ENCODE measurements around the gene SEMA3A.
"Not testable (repeated sequence)": the region's sequence is repeated elsewhere in the genome, so short reads cannot be mapped to it uniquely, and the experiment has no call there.

The SEMA3A gene

DNA sequence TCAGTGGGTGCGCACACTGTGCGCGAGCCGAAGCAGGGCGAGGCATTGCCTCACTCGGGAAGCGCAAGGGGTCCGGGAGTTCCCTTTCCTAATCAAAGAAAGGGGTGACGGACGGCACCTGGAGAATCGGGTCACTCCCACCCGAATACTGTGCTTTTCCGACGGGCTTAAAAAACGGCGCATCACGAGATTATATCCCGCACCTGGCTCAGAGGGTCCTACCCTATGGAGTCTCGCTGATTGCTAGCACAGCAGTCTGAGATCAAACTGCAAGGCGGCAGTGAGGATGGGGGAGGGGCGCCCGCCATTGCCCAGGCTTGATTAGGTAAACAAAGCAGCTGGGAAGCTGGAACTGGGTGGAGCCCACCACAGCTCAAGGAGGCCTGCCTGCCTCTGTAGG, 44.2 kb downstream of the SEMA3A start:
- not testable (repeated sequence) for DNase-seq

DNA sequence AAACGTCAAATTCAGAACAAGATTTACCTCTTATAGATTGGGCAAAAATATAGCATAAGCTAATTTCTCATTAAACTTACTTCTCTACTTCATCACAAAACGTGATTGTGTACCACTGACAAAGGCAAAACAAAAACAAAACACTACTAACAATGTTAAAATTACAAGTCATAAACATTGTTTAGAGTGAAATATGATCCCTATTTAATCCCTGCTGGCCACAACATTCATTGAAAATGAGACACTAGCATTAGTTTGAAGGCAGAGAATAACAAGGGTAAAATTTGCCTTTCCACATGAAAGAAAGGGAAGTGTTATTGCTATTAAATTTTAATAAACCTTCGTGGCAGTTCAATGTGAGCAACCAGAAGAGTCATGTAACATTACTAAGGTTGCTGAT, 45.0 kb downstream of the SEMA3A start:
- DNase-seq: no peak

GRCh38 chr7:84145892-84146291, 48.7 kb downstream of the SEMA3A start:
- no peak for DNase-seq

GRCh38 chr7:84144935-84145334, 49.7 kb downstream of the SEMA3A start:
- DNase-seq: no peak

GRCh38 chr7:84144480-84144879, 50.1 kb downstream of the SEMA3A start:
- DNase-seq: no peak

DNA sequence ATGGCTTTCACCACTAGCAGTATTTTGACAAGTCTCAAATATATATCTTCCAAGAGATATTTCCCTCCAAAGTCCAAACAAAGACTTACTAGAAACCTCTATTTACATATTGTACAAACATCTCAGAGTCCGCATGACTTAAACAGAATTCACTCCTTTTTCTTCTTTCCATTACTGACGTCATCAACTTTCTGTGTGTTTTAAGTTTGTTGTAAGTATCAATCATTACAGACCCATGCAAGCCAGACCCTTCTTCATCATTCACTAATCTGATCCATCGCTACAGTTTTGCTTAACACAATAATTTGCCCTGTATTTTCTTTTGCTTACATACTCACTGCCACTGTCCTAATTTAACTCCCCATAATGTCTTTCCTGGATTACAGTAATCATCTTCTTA, 51.9 kb downstream of the SEMA3A start:
- DNase-seq: no peak

GRCh38 chr7:84139986-84140729, 54.4 kb downstream of the SEMA3A start:
- DNase-seq: no peak

DNA sequence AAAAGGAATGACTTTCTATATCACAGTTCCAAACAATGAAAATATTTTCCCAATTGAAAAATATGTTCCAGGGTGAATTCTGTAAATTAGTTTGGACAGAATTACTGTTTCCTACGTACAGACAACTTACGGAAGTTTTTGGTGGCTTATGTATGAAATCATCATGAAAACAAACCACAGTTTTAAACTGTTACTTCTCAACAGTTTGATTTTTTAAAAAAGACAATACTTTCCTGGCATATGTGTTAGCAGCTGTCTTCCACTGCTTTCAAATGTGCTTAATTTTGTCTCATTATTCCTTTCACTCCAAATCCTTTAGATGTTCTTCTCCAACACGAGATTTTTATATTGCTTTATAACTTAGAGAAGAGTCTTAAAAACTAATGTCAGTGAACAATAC, 56.2 kb downstream of the SEMA3A start:
- no peak for DNase-seq

DNA sequence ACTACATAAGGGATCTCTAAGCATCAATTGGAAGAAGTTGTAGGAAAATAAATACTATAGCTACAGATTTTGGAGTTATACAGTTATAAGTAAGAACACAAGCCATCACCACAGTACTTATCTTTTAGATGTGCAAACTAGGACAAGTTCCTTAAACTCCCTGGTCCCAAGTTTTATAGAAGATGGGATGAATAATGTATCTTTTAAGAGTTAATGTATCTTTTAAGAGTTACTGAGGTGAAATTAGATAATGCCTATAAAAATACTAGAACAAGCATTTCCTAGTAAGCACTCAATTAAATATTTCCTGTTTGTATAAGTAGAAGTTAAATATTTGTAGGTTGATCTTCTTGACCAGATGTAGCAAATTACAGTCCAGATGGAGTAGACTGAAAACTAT, 56.8 kb downstream of the SEMA3A start:
- DNase-seq: no peak

- no peak for DNase-seq
These were observed 57.8 kb downstream of the SEMA3A start for GRCh38 chr7:84136809-84137208.

GRCh38 chr7:84136336-84136735, 58.3 kb downstream of the SEMA3A start:
- DNase-seq: no peak

DNA sequence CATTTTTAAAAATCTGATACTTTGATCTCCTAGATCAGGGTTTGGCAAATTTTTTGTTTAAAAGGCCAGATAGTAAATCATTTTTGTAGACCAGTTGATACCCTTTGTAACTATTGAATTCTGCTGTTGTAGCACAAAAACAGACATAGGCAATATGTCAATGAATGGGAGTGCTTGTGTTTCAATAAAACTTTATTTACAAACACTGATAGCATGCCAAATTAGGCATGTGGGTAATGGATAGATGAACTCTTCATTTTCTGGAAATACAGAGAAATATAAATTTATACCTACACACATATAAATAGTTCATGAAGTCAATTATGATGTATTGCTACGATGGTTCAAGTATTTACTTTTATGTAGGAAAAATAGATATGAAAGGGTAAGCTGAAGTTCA, 60.4 kb downstream of the SEMA3A start:
- no peak for DNase-seq

DNA sequence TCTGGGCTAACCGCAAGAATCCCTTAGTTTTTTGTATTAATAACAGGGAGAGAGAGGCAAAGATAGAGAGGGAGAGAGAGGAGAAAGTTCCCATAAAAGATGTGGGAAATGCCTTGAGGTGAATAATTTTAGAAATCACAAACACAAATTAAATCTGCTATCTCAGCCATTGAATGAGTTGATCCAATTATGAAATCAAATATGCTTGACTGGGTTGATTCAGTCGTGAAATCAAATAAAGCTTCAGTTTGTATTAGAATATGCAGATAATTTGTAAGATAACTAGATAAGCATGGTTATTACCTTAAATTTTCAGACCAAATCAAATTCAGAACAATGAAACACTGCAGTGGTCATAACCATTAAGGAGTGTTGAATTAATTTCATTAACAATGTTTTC, 68.9 kb downstream of the SEMA3A start:
- no peak for DNase-seq

DNA sequence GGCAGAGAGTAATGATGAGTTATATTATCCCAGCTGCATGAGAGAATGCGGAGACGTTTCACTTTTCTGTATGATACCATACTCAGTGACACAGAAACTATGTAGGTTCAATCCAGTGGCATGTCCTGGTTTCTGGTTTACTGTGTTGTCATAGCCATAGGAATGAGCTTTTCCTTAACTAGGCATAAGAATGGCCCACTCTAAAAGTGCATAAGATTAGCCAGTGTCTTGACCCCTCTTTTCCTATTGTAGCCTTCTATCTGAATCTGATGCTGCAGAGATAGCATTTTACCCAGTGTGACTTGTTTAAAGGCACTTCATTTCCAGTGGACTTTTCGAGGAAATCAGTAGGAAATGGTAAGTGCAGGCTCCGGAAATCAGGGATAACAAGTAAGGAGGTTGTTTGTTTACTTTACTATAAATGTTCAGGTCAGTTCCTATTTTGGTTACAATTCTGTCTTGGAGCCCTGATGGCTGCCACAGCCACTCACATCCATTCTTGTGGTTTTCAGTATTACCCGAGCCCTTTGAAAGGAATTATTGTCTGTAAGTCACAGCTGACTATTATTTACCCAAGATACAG, 70.5 kb downstream of the SEMA3A start:
- no peak for DNase-seq

DNA sequence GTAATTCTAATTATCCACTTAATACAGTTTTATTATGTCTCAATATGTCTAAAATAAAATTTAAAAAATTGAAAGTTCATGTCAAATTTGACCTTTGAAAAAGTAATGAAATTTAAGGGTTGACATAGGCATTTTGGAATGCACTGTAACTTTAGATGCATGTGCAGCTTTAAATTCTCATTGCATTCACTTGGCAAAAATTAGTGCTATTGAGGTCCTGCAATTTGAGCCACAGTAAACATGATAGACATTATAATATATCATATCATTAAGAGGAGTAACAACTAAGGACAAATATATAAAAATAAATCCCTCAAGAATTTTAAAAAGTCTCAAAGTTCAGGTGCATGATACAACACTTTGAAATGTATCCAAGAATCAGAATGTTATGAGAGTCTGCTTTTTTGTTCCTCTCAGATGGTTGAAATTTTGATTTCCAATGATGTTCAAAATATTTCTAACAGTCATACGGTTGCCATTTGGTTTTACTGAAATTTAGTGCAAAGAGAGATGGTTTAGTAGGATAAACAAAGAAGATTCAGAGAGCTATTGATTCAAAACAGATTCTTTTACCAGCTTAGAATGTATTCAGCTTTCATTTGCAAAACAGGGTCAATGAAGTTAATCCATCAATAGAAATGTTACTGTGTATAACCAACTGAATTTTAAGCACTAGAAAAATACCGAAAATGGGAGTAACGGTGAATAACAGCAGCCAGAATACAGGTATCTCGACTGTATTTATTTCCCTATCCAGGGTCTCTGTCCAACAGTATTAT, 71.8 kb downstream of the SEMA3A start:
- DNase-seq: no peak

DNA sequence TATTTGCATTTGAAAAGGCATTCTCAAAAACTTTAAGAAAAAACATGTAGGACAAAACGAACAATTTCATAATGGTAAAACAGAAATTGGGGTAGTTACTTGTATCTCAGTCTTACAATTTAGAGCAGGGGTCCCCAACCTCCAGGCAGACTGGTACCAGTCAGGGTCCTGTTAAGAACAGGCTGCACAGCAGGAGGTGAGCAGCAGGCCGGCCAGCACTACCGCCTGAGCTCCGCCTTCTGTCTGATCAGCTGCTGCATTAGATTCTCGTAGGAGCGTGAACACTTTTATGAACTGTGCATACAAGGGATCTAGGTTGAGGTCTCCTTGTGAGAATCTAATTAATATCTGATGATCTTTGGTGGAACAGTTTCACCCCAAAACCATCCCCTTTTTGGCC, 77.3 kb downstream of the SEMA3A start:
- no peak for DNase-seq

GRCh38 chr7:84113906-84114850, 80.4 kb downstream of the SEMA3A start:
- DNase-seq: no peak

GRCh38 chr7:84113286-84113685, 81.3 kb downstream of the SEMA3A start:
- DNase-seq: no peak

DNA sequence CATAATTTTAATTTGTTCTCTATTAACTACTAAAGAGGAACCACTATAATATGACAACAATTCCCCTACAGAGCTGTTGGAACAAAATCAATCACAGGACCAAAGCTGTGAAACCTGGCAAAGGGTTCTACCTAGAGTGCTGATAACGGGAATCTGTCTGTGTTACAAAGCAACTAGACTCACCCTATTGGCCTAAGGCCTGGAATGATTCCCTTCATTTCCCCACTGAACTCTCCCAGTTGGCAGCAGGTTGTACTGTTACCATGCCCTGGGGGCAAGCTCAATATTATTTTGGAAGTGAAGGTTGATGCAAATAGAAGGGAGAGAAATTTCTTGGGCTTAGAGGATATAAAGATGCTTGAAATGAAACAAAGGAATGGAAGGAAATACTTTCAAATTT, 81.8 kb downstream of the SEMA3A start:
- DNase-seq: no peak

DNA sequence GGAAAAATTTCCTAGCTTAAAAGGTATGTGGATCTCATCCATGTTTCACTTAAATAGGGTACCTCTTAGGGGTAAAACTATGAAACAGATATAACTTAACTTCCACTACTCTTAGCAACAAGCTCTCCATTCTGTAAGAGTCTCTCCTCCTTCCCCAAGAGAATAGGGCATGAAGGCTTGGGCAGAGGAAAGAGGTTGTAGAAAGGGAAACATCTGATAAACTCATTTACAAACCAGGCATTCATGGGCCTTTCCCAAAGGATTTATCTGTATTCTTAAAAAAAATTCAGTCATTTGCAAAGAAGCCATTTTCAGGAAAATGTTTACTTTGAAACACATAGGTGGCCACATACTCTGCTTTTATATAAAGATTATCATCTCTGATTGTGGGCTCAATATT, 82.7 kb downstream of the SEMA3A start:
- no peak for DNase-seq

DNA sequence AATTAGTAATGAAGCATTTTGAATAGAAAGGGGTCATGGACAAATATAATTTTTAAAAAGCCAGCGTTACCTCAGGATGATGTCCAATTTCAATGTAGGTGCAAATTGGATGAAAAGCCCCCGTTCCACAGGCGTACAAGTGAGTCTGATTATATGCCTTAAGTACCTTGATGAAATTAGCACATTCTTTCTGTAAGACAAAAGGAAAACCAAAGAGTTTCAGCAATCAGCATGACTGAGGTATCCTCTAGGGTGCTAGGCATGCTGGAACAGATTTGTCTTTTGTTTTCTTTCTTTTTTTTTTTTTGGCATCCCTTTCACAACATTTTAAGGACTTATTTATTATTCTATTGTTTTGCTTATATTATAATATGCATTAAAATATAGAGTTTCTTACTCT, 84.2 kb downstream of the SEMA3A start:
- DNase-seq: no peak

GRCh38 chr7:84108787-84109186, 85.8 kb downstream of the SEMA3A start:
- DNase-seq: no peak

DNA sequence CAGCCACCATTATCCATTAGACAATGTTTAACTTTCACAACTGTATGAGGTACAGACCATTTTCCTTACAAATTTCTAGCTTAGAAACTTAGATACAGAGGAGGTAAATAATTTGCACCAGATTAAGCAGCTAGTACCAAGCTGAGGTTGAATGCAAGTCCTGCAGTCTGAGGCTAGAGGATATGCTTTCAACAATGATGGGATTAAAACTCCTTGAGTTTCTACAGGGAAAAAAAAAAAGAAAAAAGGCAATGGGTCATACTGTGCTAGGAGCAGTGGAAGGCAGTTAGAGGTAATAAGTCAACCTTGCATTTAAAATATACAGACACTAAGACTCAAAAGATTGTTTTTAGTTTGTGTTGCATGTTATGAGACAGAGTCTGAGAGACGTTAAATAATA, 86.5 kb downstream of the SEMA3A start:
- DNase-seq: no peak
